ENCODE measurements around the gene MCU.
"Not testable (repeated sequence)": the region's sequence is repeated elsewhere in the genome, so short reads cannot be mapped to it uniquely, and the experiment has no call there.

MCU gene

GRCh38 chr10:72912736-72913135 is 220.8 kb downstream of the MCU start:
- DNase-seq: no peak

DNA sequence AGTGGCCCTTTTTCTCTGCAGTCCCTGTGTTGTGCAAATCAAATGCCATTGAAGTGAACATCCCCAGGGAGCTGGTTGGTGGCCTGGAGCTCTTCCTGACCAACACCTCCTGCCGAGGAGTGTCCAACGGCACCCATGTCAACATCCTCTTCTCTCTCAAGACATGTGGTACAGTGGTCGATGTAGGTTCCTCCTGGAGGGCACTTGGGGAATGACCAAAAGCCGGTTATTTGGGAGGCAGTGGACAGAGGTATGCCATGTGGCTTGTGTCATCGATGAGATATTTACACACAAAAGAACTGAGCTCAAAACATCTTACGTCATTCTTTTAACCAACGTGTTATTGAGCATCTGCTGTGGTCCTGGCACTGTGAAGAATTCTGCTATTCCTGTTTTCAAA is 221.3 kb downstream of the MCU start:
- DNase-seq: no peak

DNA sequence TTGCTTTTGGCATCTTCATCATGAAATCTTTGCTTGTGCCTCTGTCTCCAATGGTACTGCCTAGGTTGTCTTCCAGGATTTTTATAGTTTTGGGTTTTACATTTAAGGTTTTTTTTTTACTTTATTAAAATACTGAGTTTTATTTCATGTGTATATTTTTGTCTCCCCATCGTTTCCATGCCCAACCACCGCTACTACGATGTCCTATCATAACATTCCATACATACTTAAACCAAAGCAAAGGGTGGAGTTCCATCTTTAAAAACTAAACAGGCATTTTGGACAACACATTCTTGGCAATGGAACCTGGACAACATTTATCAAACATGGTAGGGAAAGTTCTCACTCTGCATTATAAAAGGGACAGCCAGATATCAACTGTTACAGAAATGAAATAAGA is 225.3 kb downstream of the MCU start:
- not testable (repeated sequence) for DNase-seq

GRCh38 chr10:72917803-72918332 is 225.9 kb downstream of the MCU start:
- not testable (repeated sequence) for DNase-seq

DNA sequence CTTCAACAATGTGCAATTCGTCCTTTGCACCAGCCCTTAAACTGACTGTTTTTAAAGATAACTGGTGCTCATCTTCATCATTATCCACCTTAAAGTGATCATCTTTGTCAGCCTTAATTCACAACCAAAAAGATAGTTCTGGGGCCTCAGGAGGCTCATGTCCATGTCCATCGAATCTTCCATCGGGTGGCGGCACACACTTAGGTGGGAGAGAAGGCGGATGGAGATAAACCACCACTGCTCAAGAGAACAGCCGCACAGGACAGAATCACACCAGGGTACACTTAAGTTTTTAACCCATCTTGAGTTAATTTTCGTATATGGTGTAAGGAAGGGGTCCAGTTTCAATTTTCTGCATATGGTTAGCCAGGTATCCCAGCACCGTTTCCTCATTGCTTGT is 226.4 kb downstream of the MCU start:
- DNase-seq: no peak

DNA sequence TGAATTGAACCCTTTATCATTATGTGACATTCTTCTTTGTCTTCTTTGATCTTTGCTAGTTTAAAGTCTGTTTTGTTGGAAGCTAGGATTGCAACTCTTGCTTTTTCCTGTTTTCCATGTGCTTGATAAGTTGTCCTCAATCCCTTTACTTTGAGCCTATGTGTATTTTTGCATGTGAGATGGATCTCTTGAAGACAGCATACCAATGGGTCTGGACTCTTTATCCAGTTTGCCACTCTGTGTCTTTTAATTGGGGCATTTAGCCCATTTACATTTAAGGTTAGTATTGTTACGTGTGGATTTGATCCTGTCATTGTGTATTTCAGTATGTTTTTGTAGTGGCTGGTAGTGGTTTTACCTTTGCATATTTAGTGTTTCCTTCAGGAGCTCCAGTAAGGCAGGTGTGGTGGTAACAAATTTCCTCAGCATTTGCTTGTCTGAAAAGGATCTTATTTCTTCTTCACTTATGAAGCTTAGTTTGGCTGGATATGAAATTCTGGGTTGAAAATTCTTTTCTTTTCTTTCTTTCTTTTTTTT is 229.3 kb downstream of the MCU start:
- DNase-seq: not testable (repeated sequence)

DNA sequence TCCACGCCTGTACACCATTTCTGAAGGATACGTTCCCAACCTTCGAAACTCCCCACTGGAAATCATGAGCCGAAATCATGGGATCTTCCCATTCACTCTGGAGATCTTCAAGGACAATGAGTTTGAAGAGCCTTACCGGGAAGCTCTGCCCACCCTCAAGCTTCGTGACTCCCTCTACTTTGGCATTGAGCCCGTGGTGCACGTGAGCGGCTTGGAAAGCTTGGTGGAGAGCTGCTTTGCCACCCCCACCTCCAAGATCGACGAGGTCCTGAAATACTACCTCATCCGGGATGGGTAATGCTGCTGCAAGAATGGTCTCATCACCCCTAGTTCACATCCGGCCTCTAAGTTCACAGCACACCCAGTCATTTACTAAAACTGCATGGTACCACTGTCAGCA is 232.4 kb downstream of the MCU start:
- no peak for DNase-seq

- no peak for DNase-seq
Measured at GRCh38 chr10:72925951-72926465, 234.1 kb downstream of the MCU start.

DNA sequence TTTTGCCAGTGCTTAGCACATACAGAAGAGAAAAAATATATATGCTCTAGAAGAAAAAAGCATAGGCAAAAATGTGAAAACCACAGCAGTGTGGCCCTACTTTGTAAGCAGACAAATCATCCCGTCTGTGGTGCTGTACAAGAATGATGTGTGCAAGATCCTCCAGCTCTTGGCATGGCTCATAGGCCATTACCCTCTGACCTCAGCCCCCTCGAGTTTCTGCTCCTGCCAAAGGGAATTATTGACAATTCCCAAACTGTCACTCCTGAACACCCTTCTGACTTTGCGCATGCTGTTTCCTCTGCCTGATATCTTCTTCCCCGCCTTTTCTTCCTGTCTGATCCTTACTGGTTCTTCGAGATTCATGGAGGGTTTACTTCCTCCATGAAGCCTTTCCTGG is 235.5 kb downstream of the MCU start:
- no peak for DNase-seq

DNA sequence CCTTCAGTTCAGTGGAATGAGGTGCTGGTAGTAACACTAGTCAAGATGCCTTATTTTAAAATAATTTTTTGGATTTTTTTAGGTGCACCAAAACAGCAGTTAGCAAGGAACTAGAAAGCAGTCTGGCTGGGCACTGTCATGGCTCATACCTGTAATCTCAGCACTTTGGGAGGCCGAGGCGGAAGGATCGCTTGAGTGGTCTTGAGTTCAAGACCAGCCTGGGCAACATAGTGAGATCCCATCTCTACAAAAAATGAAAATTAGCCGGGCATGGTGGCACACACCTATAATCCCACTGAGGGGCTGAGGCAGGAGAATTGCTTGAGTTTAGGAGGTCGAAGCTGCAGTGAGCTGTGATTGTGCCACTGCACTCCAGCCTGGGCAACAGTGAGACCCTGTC is 236.9 kb downstream of the MCU start:
- DNase-seq: no peak

DNA sequence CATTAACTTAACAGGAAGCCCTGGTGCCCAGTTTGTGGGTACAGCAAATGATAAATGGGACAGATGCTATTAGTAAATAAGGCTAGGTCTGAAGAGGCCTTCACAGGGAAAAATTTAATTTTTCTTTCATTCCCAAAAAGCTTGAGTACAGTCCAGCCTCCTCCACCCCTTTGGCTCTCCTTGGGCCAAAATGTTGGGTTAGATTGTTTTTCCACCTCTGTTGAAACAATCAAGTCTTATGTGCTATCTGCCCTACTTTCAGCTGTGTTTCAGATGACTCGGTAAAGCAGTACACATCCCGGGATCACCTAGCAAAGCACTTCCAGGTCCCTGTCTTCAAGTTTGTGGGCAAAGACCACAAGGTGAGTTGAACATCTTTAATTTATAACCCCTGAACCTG is 238.3 kb downstream of the MCU start:
- no peak for DNase-seq

- no peak for DNase-seq
Measured at GRCh38 chr10:72932259-72933015, 240.5 kb downstream of the MCU start.

GRCh38 chr10:72935361-72935760 is 243.4 kb downstream of the MCU start:
- no peak for DNase-seq

All from activated gamma-delta T cell treated with Interleukin-2 at 50 U/mL for 16 hours (primary cell).